ENCODE data around the gene WWOX.

- TF ChIP-seq POLR2AphosphoS5 (IDR thresholded peaks at IDR 0.05) (no peak), SMC3 (conservative IDR thresholded peaks at IDR 0.05; ENCODE audit: poor library complexity) (no peak), CTCF (IDR thresholded peaks at IDR 0.05; ENCODE audit: poor library complexity, severe bottlenecking) (no peak)
Observed at GRCh38 chr16:78206623-78207223, 107.3 kb downstream of the WWOX start.

Measured in neural cell (in vitro differentiated cells).